Activated CD8-positive, alpha-beta T cell treated with anti-CD3 and anti-CD28 coated beads, Interleukin-2, amount 10 ng/mL, durations not matched to agents 7 days and 5 days (primary cell): ENCODE results near the gene TMC1. TPM values are rescaled to one million over a fixed set of nuclear protein-coding genes. Genes with fewer than 3 reads are reported as not detected.
"Not testable (repeated sequence)": the region's sequence is repeated elsewhere in the genome, so short reads cannot be mapped to it uniquely, and the experiment has no call there.

Source experiments
- ATAC-seq: fragments of 150-1000 bp; cut with Tn5 transposase; one replicate; pipeline ENCODE4 v1.10.0; 2021; ENCODE audit warnings: moderate library complexity
- CTCF ChIA-PET: fragments of 350-600 bp; sonication (Branson Sonifier 250); formaldehyde crosslinking; loops from one replicate; lab custom pipeline; 2021; ENCODE audit warnings: antibody characterized with exemption; lab: Charles Lee
- POLR2A ChIA-PET: fragments of 350-600 bp; sonication (Branson Sonifier 250); formaldehyde crosslinking; loops from one replicate; lab custom pipeline; 2021; ENCODE audit warnings: antibody characterized with exemption; lab: Charles Lee
- DNase-seq: peaks from one replicate; pipeline ENCODE4 v3.0.0-alpha.2; 2020
- H3K27ac Mint-ChIP-seq: one replicate; pipeline ENCODE4 v1.8.0; 2021; ENCODE audit warnings: mild to moderate bottlenecking, mixed read lengths
- H3K27me3 Mint-ChIP-seq: one replicate; pipeline ENCODE4 v1.8.0; 2021; ENCODE audit warnings: low read depth, mixed read lengths
- H3K36me3 Mint-ChIP-seq: one replicate; pipeline ENCODE4 v1.8.0; 2021; ENCODE audit warnings: low read depth, mixed read lengths
- H3K4me1 Mint-ChIP-seq: one replicate; pipeline ENCODE4 v1.8.0; 2021; ENCODE audit warnings: low read depth, mixed read lengths
- H3K4me3 Mint-ChIP-seq: one replicate; pipeline ENCODE4 v1.8.0; 2021; ENCODE audit warnings: mild to moderate bottlenecking, mixed read lengths
- H3K9me3 Mint-ChIP-seq: one replicate; pipeline ENCODE4 v1.8.0; 2022; ENCODE audit warnings: mixed read lengths; ENCODE audit not compliant: insufficient read depth
- total RNA-seq, 2 experiments: library from RNA; stranded (reverse); gene quantifications; one replicate each; pipeline ENCODE4 v1.2.3, GENCODE V29; 2021

TMC1 gene
- total RNA-seq, 2 experiments from 2014 or later: not detected

DNA sequence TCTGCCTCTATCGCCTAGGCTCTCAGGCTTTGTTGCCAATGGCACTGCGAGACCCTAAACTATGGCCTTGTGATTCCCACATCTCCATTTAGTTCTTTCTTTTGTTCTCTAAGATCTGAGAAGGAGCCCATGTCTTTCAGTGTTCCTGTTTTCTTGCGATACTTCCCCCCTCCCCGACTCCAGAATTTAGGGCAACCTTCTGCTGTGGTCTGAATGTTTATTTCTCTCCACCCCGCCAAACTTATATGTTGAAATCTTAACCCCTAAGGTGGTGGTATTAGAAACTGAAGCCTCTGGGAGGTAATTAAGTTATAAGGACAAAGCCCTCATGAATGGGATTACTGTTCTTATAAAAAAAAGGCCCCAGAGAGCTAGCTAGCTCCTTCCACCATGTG, 6.4 kb downstream of the TMC1 start:
- peak overlapping the region; percentile 84 for H3K27ac Mint-ChIP-seq
- H3K9me3 Mint-ChIP-seq: no peaks in the 10 kb centered on the region
- peak; percentile 3 for ATAC-seq
- H3K4me3 Mint-ChIP-seq: peak overlapping the region; percentile 62
- H3K36me3 Mint-ChIP-seq: peaks cover 2% of the 10 kb centered on the region
- ChIA-PET CTCF (interaction anchor here (1.6 kb wide), 1 partner anchor 247 kb away, joined by 5 read pairs; no protein-coding TSS in a partner anchor), POLR2A (interaction anchor here (1.0 to 2.1 kb wide), 3 partner anchors 61 to 168 kb away, joined by 3 to 13 read pairs (median 6); partner anchors contain the start of gene ZFAND5)
- no peaks in the 10 kb centered on the region for H3K27me3 Mint-ChIP-seq
- no peak for DNase-seq
- H3K4me1 Mint-ChIP-seq: peaks cover 26% of the 10 kb centered on the region

DNA sequence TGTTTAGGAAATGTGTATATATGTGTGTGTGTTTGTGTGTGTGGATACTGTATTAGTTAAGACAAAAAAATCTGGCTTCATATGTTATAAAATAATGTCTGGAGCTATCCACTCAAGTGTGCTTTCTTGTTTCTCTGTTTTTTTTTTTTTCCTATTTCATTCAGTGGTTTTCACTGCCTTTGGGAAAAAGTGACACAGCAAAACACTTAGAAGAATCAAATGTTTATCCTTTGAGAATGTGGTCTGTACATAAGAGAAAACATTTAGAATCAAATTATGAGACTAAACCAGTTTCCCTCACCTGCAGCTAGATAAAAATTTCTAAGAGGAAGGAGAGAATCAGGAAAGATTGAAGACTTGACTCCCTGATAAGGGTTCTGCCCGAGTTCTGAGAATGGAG, 8.1 kb downstream of the TMC1 start:
- ChIA-PET CTCF (interaction anchor here (1.3 to 1.9 kb wide), 2 partner anchors 12 to 60 kb away, joined by 3 to 5 read pairs; no protein-coding TSS in a partner anchor), POLR2A (interaction anchor here (0.6 to 1.0 kb wide), 2 partner anchors 86 to 164 kb away, joined by 3 read pairs; no protein-coding TSS in a partner anchor)

DNA sequence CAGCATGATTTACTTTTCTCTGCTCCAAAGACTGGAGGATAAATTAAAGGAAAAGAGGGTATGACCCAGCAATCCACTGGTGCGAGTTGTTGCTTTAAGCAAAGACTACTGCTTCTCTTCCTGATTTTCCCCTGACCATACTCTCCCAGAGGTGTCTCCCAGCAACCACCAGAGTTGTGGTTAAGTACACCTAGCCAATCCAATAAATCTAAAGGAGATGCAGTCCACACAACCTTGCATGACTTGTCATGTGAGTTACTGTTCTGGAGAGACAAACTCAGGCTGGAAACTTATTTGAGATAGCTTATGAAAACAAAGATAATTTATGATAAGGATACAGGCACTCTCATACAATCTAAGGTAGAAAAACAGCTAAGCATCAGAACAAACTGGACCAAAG, 11.9 kb downstream of the TMC1 start:
- Mint-ChIP-seq H3K36me3 (peaks cover 2% of the 10 kb centered on the region), H3K4me3 (no peak overlapping the region), H3K9me3 (peaks cover 4% of the 10 kb centered on the region), H3K4me1 (no peaks in the 10 kb centered on the region), H3K27ac (no peak overlapping the region), H3K27me3 (no peaks in the 10 kb centered on the region)
- POLR2A ChIA-PET: no interaction called here
- DNase-seq (no peak), ATAC-seq (no peak)
- CTCF ChIA-PET: no interaction called here

More for the DNA sequence above, 8.1 kb downstream of the TMC1 start:
- Mint-ChIP-seq H3K36me3 (peaks cover 2% of the 10 kb centered on the region), H3K27ac (no peak overlapping the region), H3K4me3 (no peak overlapping the region), H3K27me3 (no peaks in the 10 kb centered on the region), H3K9me3 (no peaks in the 10 kb centered on the region), H3K4me1 (peaks cover 26% of the 10 kb centered on the region)
- DNase-seq (no peak), ATAC-seq (no peak)

DNA sequence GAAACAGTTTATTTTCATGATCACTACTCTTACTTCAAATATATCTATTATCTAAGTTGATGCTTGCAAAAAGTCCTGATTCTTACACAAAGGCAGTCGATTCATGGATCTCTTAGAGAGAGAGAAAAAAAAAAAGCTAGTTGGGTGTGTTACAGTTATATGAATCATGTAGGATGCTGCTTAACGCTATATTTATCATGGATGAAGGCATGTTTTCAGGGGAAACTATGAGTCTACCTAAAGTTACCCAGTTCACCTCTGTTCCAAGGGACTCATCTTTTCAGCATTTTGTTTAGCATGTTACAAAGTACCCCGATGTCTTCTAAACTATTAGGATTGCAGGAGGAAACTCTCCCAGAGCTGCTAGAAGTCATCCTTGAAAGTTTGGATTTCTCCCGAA, 13.5 kb downstream of the TMC1 start:
- ATAC-seq: no peak
- Mint-ChIP-seq H3K4me3 (no peak overlapping the region), H3K36me3 (peaks cover 2% of the 10 kb centered on the region), H3K27me3 (no peaks in the 10 kb centered on the region), H3K4me1 (no peaks in the 10 kb centered on the region), H3K9me3 (peaks cover 4% of the 10 kb centered on the region), H3K27ac (no peak overlapping the region)
- ChIA-PET POLR2A (no interaction called here), CTCF (interaction anchor here (1.0 to 1.1 kb wide), 2 partner anchors 25 to 254 kb away, joined by 3 read pairs; no protein-coding TSS in a partner anchor)
- no peak for DNase-seq

DNA sequence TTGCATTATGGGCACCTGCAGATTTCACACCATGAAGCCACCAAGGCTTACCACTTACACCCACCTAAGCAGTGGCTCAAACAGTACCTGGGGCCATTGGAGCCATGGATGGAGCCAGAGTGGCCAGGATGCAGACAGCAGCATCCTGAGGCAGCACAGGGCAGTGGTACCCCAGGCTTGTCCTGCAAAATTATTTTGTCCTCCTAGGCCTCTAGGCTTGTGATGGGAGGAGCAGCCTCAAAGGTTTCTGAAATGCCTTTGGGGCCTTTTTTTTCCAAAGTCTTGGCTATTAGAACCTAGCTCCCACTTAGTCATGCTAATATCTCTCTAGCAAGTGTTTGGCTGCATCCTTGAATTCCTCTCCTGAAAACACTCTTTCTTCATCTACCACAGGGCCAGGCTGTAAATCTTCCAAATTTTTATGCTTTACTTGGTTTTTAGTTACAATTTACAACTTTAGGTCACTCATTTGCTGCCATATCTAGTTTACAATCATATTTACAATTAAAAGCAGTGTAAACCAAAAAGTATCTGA, 15.7 kb downstream of the TMC1 start:
- ChIA-PET CTCF (no interaction called here), POLR2A (no interaction called here)
- H3K4me3 Mint-ChIP-seq: no peak overlapping the region
- no peak for DNase-seq
- no peaks in the 10 kb centered on the region for H3K27me3 Mint-ChIP-seq
- H3K36me3 Mint-ChIP-seq: no peaks in the 10 kb centered on the region
- no peak for ATAC-seq
- H3K27ac Mint-ChIP-seq: no peak overlapping the region
- H3K9me3 Mint-ChIP-seq: peaks cover 4% of the 10 kb centered on the region
- peaks cover 13% of the 10 kb centered on the region for H3K4me1 Mint-ChIP-seq

DNA sequence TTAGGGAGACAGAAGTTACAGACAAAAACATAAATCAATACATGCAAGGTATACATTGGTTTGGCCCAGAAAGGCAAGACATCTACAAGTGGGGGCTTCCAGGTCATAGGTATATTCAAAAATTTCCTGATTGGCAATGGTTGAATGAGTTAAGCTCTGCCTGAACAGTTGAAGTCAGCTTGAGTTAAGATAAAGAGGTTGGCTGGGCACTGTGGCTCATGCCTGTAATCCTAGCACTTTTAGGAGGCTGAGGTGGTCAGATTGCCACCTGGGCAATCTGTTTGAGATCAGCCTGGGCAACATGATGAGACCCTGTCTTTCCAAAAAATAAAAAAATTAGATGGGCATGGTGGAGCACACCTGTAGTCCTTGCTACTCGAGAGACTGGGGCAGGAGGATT, 16.3 kb downstream of the TMC1 start:
- Mint-ChIP-seq H3K9me3 (peaks cover 4% of the 10 kb centered on the region), H3K27me3 (no peaks in the 10 kb centered on the region), H3K4me1 (peaks cover 13% of the 10 kb centered on the region), H3K36me3 (no peaks in the 10 kb centered on the region), H3K27ac (no peak overlapping the region), H3K4me3 (no peak overlapping the region)
- ChIA-PET POLR2A (no interaction called here), CTCF (no interaction called here)
- ATAC-seq: no peak
- no peak for DNase-seq

DNA sequence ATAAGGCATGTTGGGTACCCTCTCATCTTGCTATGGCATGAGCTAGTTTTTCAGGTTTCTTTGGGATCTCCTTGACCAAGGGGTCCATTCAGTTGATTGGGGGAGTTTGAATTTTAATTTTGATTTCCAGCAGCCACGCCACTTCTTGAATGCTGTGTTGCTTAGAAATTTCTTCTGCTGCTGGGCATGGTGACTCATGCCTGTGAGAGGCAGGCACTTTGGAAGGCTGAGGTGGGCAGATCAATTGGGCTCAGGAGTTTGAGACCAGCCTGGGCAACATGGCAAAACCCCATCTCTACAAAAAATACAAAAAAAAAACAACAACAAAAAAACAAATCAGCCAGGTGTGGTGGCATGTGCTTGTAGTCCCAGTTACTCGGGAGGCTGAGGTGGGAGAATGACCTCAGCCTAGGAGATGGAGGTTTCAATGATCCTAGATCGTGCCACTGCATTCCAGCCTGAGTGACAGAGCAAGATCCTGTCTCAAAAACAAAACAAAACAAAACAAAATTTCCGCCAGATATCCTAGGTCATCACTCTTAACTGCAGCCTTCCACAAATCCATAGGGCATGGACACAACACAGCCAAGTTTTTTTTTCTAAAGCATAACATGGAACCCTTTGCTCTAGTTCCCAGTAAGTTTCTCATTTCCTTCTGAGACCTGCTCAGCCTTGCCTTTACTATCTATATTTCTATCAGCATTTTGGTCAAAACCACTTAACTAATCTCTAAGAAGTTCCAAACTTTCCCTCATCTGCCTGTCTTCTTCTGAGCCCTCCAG, 17.7 kb downstream of the TMC1 start:
- no peaks in the 10 kb centered on the region for H3K27me3 Mint-ChIP-seq
- POLR2A ChIA-PET: no interaction called here
- H3K36me3 Mint-ChIP-seq: no peaks in the 10 kb centered on the region
- H3K9me3 Mint-ChIP-seq: peaks cover 4% of the 10 kb centered on the region
- CTCF ChIA-PET: no interaction called here
- no peak overlapping the region for H3K4me3 Mint-ChIP-seq
- H3K27ac Mint-ChIP-seq: no peak overlapping the region
- ATAC-seq (no peak), DNase-seq (no peak)
- H3K4me1 Mint-ChIP-seq: peaks cover 13% of the 10 kb centered on the region

DNA sequence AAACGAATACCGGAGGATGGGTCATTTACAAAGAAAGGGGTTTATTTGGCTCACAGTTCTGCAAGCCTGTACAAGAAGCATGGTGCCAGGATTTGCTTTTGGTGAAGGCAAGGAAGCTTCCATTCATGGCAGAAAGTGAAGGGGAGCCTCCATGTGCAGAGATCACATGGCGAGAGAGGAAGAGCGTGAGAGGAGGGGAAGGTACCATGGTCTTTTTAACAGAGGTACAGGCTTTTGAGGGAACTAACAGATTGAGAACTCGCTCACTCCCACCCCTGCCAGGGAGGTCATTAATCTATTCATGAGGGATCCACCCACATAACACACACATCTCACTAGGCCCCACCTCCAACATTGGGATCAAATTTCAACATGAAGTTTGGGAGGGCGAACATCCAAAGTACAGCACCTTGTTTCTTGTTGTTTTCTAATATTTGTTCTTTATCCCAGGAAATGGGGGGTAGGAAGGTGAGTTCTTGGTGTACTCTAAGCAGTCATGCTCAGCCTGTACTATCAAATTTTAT, 18.5 kb downstream of the TMC1 start:
- H3K36me3 Mint-ChIP-seq: no peaks in the 10 kb centered on the region
- ChIA-PET CTCF (no interaction called here), POLR2A (no interaction called here)
- DNase-seq (no peak), ATAC-seq (no peak)
- H3K4me1 Mint-ChIP-seq: peaks cover 13% of the 10 kb centered on the region
- no peak overlapping the region for H3K4me3 Mint-ChIP-seq
- no peaks in the 10 kb centered on the region for H3K27me3 Mint-ChIP-seq
- no peak overlapping the region for H3K27ac Mint-ChIP-seq
- H3K9me3 Mint-ChIP-seq: peaks cover 4% of the 10 kb centered on the region

DNA sequence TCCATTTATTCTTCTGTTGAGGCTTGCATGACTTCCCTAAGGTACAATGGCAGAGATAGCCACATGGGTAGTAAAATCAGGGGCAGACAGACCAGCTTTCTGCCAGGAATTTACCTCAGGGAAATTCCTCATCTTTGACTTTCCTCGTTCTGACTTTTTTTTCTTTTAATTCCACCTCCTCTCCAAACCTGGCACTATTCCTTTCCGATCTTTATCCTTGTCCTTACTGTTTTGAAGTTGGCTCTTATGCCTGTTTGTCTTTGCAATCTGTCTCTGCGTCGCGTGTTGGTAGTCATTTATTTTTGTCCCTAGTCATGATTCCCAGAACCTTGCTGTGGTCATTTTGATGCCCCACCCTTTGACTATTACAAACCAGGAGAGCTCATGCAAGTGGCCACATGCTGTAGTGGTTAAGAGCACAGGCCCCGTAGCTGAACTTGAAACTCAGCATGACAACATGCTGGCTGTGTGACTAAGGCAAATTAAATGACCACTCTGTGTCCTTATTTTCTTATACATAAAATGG, 19.0 kb downstream of the TMC1 start:
- no peak for DNase-seq
- H3K9me3 Mint-ChIP-seq: peaks cover 4% of the 10 kb centered on the region
- H3K27ac Mint-ChIP-seq: no peak overlapping the region
- no peaks in the 10 kb centered on the region for H3K36me3 Mint-ChIP-seq
- ChIA-PET POLR2A (no interaction called here), CTCF (interaction anchor here (2.0 kb wide), 1 partner anchor 52 kb away, joined by 6 read pairs; no protein-coding TSS in a partner anchor)
- no peak for ATAC-seq
- no peaks in the 10 kb centered on the region for H3K27me3 Mint-ChIP-seq
- H3K4me1 Mint-ChIP-seq: peaks cover 13% of the 10 kb centered on the region
- H3K4me3 Mint-ChIP-seq: no peak overlapping the region

DNA sequence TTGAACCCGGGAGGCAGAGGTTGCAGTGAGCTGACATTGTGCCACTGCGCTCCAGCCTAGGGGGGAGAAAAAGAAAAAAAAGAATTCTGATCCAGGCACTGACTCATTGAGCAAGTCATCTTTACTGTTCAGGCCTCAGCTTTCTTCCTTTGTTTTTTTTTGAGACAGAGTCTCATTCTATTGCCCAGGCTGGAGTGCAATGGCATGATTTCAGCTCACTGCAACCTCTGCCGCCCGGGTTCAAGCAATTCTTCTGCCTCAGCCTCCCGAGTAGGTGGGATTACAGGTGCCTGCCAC, 21.1 kb downstream of the TMC1 start:
- CTCF ChIA-PET: interaction anchor here (1.1 kb wide), 1 partner anchor 17 kb away, joined by 3 read pairs; no protein-coding TSS in a partner anchor
- DNase-seq, POLR2A ChIA-PET, H3K9me3 Mint-ChIP-seq, H3K4me3 Mint-ChIP-seq, H3K27me3 Mint-ChIP-seq, H3K27ac Mint-ChIP-seq, H3K36me3 Mint-ChIP-seq, ATAC-seq: not testable (repeated sequence)
- peaks cover 13% of the 10 kb centered on the region for H3K4me1 Mint-ChIP-seq

DNA sequence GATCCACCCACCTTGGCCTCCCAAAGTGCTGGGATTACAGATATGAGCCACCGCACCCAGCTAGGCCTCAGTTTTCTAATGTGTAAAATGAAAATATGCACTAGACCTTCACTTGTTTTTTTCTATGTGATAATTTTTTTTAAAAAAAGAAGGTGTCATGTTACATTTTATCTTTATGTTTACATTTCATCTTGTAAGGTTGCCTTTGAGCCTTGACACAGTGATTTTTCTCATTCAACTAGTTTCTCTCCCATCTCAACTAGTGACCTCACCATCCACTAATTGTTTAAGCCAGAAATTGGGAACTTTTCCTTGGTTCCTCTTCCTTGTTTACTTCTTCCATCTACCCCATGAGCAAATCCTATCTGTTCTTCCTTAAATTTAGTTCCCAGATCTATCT, 21.5 kb downstream of the TMC1 start:
- DNase-seq: no peak
- Mint-ChIP-seq H3K27ac (no peak overlapping the region), H3K27me3 (no peaks in the 10 kb centered on the region), H3K9me3 (no peaks in the 10 kb centered on the region), H3K36me3 (no peaks in the 10 kb centered on the region), H3K4me1 (peaks cover 13% of the 10 kb centered on the region), H3K4me3 (no peak overlapping the region)
- ChIA-PET POLR2A (no interaction called here), CTCF (no interaction called here)
- ATAC-seq: no peak

DNA sequence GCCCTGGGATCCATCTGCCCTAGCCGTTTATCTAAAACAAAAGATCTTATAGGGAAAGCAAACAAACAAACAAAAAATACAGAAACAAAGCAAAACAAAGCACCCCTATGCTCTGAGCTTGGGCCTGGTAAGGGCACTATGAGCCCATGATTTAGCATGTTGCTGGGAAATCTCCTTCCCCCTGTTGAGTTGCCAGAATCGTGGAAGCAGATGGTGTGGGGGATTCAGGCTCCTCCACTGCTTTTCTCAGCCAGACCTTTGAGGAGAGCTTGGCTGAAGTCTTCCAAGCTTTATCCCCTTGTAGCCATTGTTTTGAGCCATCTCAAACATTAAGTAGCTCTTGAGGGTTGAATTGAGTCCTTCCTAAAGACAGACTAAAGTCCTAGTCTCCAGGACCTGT, 29.9 kb downstream of the TMC1 start:
- ChIA-PET POLR2A (no interaction called here), CTCF (no interaction called here)
- no peak overlapping the region for H3K27ac Mint-ChIP-seq
- DNase-seq (no peak), ATAC-seq (no peak)
- H3K27me3 Mint-ChIP-seq: no peaks in the 10 kb centered on the region
- H3K4me3 Mint-ChIP-seq: no peak overlapping the region
- no peaks in the 10 kb centered on the region for H3K36me3 Mint-ChIP-seq
- H3K9me3 Mint-ChIP-seq: no peaks in the 10 kb centered on the region
- no peaks in the 10 kb centered on the region for H3K4me1 Mint-ChIP-seq
